ENCODE results near the gene FBXL17. TPM values are rescaled to one million over a fixed set of nuclear protein-coding genes. Genes with fewer than 3 reads are reported as not detected.

The FBXL17 gene
- total RNA-seq, 1 donor from 2014 or later = 8.2 TPM

DNA sequence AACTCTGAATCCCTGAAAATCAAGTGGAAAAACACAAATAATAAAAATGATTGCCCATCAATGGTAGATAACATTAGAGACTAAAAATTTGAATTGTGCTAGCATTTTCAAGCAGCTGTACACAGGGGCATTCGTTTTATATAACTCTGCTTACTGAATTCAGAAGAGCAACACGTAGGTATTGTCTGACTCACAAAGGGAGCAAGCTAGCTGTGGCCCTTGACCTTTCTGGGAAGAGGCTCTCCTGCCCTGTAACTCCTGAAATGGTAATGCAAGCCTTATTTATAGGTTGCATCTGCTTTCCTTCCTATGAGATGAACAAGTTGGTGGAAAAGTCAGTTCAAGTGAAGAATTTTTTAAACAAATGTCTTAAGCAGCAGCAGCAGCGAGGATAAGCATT lies 492.5 kb downstream of the FBXL17 start:
- intact Hi-C loops (cut with micrococcal nuclease) = no loop called here
- Mint-ChIP-seq H3K27ac (no peak overlapping the region), H3K9me3 (peaks cover 3% of the 10 kb centered on the region), H3K27me3 (ENCODE audit: insufficient read depth) (no peaks in the 10 kb centered on the region), H3K4me1 (ENCODE audit: low read depth) (peaks cover 20% of the 10 kb centered on the region), H3K4me3 (no peak overlapping the region), H3K36me3 (ENCODE audit: low read depth) (peaks cover 1% of the 10 kb centered on the region)
- no peak for DNase-seq (ENCODE audit: low spot score)

DNA sequence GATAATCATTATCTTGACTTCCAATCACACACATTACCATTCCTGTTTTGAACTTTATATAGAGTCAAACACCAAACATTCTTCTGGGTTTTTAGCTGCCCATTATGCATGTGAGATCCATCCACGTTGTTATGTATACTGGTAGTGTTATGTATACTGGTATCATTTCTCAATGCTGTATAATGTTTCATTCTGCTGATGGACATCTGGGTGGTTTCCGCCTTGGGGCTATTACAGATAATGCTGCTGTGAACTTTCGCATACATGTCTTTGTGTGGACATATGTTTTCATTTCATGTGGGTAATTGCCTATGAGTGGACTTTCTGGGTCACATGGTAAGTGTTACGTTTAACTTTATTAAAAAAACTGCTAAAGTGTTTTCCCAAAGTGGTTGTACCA lies 493.4 kb downstream of the FBXL17 start:
- Mint-ChIP-seq H3K4me3 (no peak overlapping the region), H3K9me3 (peaks cover 3% of the 10 kb centered on the region), H3K4me1 (ENCODE audit: low read depth) (peaks cover 20% of the 10 kb centered on the region), H3K27ac (no peak overlapping the region), H3K36me3 (ENCODE audit: low read depth) (peaks cover 1% of the 10 kb centered on the region), H3K27me3 (ENCODE audit: insufficient read depth) (no peaks in the 10 kb centered on the region)
- no peak for DNase-seq (ENCODE audit: low spot score)
- intact Hi-C loops (cut with micrococcal nuclease) = no loop called here

DNA sequence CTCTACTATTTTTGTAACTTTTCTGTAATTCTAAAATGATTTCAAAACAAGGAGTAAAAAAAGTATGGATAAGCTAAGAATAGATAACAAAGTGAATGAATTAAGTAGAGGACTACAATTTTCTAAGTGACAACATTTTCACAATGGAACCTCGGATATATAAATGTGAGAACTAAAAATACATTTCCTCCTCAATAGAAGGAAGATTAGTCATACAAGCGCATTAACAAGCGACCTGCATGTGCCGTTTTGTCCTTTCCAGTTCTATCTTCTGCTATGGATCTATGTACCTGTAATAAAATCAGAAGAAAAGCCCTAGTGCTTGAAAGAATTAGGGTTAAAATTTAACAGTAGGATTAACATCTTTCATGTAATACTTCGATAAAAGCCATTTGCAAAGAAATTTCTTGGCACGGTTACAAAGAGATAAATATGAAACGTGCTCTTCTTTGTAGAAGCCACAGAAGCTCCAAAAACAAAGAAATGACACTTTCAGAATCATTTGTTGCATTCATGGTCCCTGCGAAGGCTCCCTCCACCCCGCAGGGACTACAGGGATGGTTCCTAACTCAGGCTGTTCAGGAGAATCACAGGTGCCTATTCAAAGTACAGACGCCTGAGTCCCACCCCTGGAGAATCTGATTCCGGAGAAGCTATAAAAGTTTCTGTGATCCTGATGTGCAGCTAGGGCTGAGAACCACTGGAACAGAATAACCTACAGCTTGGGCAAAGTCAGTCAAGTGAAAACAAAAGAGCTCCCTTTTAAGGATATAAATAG lies 494.5 kb downstream of the FBXL17 start:
- peaks cover 1% of the 10 kb centered on the region for H3K36me3 Mint-ChIP-seq (ENCODE audit: low read depth)
- H3K27me3 Mint-ChIP-seq (ENCODE audit: insufficient read depth) = no peaks in the 10 kb centered on the region
- H3K4me1 Mint-ChIP-seq (ENCODE audit: low read depth) = peaks cover 20% of the 10 kb centered on the region
- intact Hi-C loops (cut with micrococcal nuclease) = no loop called here
- peaks cover 3% of the 10 kb centered on the region for H3K9me3 Mint-ChIP-seq
- no peak overlapping the region for H3K4me3 Mint-ChIP-seq
- no peak for DNase-seq (ENCODE audit: low spot score)
- H3K27ac Mint-ChIP-seq = no peak overlapping the region

DNA sequence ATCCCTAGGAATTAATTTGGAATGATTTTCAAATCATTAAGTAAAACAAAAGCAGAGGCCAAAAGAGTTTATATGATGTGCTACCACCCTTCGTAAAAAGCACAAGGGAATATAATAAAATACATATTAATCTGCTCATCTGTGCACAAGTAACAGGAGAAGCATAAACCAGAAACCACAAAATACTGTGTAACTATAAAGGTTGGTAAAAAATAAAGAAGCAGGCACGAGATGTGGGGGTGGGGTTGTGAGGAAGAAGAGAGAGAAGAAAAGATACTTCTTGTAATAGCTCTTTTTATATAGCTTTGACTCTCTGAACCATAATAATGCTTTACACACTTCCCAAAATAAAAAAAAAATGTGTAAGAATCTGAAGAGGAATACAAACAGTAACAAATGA lies 496.3 kb downstream of the FBXL17 start:
- no peak for DNase-seq (ENCODE audit: low spot score)
- Mint-ChIP-seq H3K27me3 (ENCODE audit: insufficient read depth) (no peaks in the 10 kb centered on the region), H3K4me3 (no peak overlapping the region), H3K9me3 (peaks cover 2% of the 10 kb centered on the region), H3K27ac (no peak overlapping the region), H3K4me1 (ENCODE audit: low read depth) (peaks cover 20% of the 10 kb centered on the region), H3K36me3 (ENCODE audit: low read depth) (peaks cover 1% of the 10 kb centered on the region)
- intact Hi-C loops (cut with micrococcal nuclease) = no loop called here

DNA sequence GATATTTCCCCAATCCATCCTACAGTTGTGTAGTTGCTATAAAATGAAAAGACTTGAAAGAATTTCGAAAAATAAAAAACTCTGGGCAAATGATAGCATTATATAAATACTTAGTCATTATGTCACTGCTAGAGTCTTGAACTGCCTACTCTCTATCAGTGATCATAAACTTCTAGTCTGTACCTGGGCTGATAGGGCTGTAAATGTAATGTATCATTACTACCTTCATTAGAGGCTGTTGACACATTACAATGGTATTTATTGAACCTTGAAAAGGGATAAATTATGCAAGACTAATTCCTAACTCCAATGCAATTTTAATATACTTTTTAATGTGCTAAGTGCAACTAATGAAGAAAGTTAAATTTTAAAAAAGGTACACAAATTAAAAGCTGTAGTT lies 497.0 kb downstream of the FBXL17 start:
- no peak overlapping the region for H3K4me3 Mint-ChIP-seq
- H3K27me3 Mint-ChIP-seq (ENCODE audit: insufficient read depth) = no peaks in the 10 kb centered on the region
- no peak for DNase-seq (ENCODE audit: low spot score)
- peaks cover 20% of the 10 kb centered on the region for H3K4me1 Mint-ChIP-seq (ENCODE audit: low read depth)
- no peaks in the 10 kb centered on the region for H3K36me3 Mint-ChIP-seq (ENCODE audit: low read depth)
- no peak overlapping the region for H3K27ac Mint-ChIP-seq
- intact Hi-C loops (cut with micrococcal nuclease) = no loop called here
- H3K9me3 Mint-ChIP-seq = no peaks in the 10 kb centered on the region

DNA sequence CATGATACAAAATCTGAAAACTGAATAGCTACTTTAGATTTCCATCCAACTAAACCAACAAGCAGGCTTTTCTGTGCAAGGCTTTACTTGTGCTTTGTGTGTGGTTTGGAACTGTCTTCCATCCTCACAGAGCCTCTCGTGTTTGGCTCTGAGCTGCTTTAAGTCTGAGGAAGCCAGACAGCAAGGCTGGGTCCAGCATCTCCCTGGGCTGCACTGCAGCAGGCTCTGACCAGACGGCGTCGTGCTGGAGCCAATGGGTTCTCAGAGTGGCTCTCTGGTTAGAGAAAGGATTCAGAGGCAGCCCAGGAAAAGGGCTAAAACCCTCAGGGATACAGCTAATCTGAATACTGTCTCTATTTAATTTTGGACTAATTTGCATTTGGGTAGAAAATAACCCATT lies 503.2 kb downstream of the FBXL17 start:
- no peaks in the 10 kb centered on the region for H3K9me3 Mint-ChIP-seq
- no peaks in the 10 kb centered on the region for H3K4me1 Mint-ChIP-seq (ENCODE audit: low read depth)
- H3K36me3 Mint-ChIP-seq (ENCODE audit: low read depth) = no peaks in the 10 kb centered on the region
- H3K27ac Mint-ChIP-seq = no peak overlapping the region
- no peak for DNase-seq (ENCODE audit: low spot score)
- intact Hi-C loops (cut with micrococcal nuclease) = no loop called here
- no peaks in the 10 kb centered on the region for H3K27me3 Mint-ChIP-seq (ENCODE audit: insufficient read depth)
- no peak overlapping the region for H3K4me3 Mint-ChIP-seq

DNA sequence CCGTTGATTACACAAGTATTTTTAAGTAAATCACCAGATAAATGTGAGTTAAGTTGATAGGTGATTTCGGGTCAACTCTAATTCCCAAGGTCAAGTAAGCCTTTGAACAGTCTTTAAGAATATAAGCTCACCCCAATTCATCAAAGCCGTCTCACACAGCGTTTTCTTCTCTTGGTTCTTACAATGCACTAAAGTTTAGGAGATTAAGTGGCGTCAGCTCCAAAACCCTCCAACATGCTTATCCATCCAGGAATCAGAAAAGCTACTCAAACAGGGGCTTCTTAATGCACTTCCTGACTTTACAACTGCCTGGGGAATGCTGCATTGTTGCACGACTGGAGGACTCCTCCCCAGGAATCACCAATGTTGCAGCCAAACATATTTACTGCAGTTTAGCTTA lies 505.0 kb downstream of the FBXL17 start:
- H3K9me3 Mint-ChIP-seq = no peaks in the 10 kb centered on the region
- no peak overlapping the region for H3K4me3 Mint-ChIP-seq
- no peaks in the 10 kb centered on the region for H3K36me3 Mint-ChIP-seq (ENCODE audit: low read depth)
- H3K27ac Mint-ChIP-seq = no peak overlapping the region
- intact Hi-C loops (cut with micrococcal nuclease) = no loop called here
- H3K27me3 Mint-ChIP-seq (ENCODE audit: insufficient read depth) = no peaks in the 10 kb centered on the region
- DNase-seq (ENCODE audit: low spot score) = no peak
- no peaks in the 10 kb centered on the region for H3K4me1 Mint-ChIP-seq (ENCODE audit: low read depth)

DNA sequence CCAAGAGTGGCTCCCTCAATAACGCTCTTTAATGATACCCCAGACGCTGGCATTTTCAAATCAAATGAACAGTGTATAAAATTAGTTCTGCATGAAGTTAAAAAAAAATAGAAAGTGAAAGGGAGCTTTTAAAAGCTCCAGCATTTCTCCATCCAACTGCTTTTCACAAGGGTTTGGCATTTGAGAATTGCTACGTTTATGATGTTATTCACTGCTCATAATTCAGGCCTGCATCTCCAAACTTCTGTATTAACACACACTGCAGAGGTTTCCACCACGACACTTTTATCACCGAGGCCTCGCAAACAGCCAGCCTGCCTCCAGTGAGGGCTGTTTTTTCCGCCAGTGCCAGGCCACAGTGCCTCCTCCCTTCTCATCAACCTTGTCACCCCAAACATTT lies 505.6 kb downstream of the FBXL17 start:
- no peaks in the 10 kb centered on the region for H3K27me3 Mint-ChIP-seq (ENCODE audit: insufficient read depth)
- H3K27ac Mint-ChIP-seq = no peak overlapping the region
- H3K4me1 Mint-ChIP-seq (ENCODE audit: low read depth) = no peaks in the 10 kb centered on the region
- H3K4me3 Mint-ChIP-seq = no peak overlapping the region
- no peaks in the 10 kb centered on the region for H3K36me3 Mint-ChIP-seq (ENCODE audit: low read depth)
- intact Hi-C loops (cut with micrococcal nuclease) = no loop called here
- no peak for DNase-seq (ENCODE audit: low spot score)
- H3K9me3 Mint-ChIP-seq = no peaks in the 10 kb centered on the region

DNA sequence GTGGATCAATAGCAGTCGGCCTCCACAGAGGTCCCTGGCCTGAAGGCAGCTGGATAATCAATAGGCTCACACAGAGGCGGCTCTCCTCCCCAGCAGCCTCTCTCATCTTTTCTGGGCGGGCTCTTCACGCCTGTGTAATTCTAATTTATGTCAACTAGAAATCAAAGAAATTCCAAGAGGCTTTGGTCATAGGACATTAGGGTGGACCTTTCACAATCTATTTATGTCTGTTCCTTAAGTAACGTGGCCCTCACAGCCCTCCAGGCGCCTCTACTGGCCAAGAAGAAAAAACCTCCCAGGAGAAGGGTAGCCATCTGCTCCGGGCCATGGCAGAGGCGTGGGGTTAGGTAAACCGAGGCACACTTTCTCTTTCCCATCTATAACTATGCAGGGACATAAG lies 506.1 kb downstream of the FBXL17 start:
- Mint-ChIP-seq H3K36me3 (ENCODE audit: low read depth) (no peaks in the 10 kb centered on the region), H3K27ac (no peak overlapping the region)

DNA sequence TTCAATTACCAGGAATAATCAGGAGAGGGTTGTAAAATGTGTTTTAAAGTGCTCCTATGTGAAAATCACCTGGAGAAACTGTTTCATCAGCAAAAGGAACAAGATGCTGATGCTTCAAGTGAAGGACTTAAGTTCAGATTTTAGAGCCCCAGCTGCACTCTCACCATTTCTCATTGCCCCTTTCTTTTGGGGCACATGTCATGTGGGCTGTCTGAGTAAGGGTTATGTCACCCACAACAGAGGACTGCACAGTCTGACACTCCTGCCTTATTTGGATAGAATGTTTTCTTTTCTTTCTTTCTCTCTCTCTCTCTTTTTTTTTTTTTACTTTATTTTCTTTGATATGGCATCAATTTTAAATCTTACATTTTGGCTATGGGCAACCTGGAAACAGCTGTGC lies 507.1 kb downstream of the FBXL17 start:
- no peaks in the 10 kb centered on the region for H3K36me3 Mint-ChIP-seq (ENCODE audit: low read depth)
- intact Hi-C loops (cut with micrococcal nuclease) = no loop called here
- H3K4me3 Mint-ChIP-seq = no peak overlapping the region
- no peaks in the 10 kb centered on the region for H3K9me3 Mint-ChIP-seq
- DNase-seq (ENCODE audit: low spot score) = no peak
- no peak overlapping the region for H3K27ac Mint-ChIP-seq
- no peaks in the 10 kb centered on the region for H3K4me1 Mint-ChIP-seq (ENCODE audit: low read depth)
- H3K27me3 Mint-ChIP-seq (ENCODE audit: insufficient read depth) = no peaks in the 10 kb centered on the region

More for the DNA sequence above, 506.1 kb downstream of the FBXL17 start:
- intact Hi-C loops (cut with micrococcal nuclease) = no loop called here
- no peaks in the 10 kb centered on the region for H3K27me3 Mint-ChIP-seq (ENCODE audit: insufficient read depth)
- no peaks in the 10 kb centered on the region for H3K9me3 Mint-ChIP-seq
- no peak for DNase-seq (ENCODE audit: low spot score)
- H3K4me3 Mint-ChIP-seq = no peak overlapping the region
- H3K4me1 Mint-ChIP-seq (ENCODE audit: low read depth) = no peaks in the 10 kb centered on the region

DNA sequence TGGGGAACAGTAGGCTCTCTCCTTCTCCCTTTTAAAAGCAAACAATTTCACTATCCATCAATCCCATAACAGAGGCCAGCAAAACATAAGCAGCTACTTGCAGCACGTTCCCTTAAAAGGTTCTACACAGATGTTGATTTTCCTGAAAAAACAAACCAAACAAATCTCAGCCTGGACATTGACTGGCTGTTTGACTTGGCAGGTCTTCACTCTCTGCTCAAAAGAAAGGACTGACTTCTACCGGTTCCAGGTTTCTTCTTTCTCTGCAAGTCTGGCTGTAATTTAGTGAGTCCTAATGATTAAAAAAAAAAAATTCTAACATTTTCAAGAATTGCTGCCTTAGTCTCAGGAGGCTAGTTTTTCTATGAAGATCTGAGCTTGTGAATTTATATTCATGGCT lies 508.0 kb downstream of the FBXL17 start:
- no peak for DNase-seq (ENCODE audit: low spot score)
- H3K36me3 Mint-ChIP-seq (ENCODE audit: low read depth) = no peaks in the 10 kb centered on the region
- H3K27ac Mint-ChIP-seq = no peak overlapping the region

DNA sequence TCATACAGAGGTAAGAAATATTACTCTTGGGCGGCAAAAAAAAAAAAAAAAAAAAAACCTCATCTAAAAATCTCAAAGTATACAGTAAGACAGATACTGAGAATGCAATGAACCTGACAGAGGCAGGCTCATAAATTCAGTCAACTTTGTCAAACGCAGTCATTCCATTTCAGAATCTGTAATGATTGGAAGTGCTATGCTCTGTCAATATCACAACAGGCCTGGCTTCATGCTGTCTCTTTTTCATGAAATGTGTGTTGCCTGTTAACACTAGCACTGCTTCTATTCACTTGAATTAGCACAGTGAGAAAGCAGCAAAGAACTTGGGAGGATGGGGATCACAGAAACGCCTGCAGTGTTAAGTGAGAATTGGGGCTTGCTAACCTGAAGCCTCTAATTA lies 510.9 kb downstream of the FBXL17 start:
- Mint-ChIP-seq H3K4me3 (no peak overlapping the region), H3K9me3 (no peaks in the 10 kb centered on the region), H3K27me3 (ENCODE audit: insufficient read depth) (no peaks in the 10 kb centered on the region), H3K36me3 (ENCODE audit: low read depth) (no peaks in the 10 kb centered on the region), H3K27ac (no peak overlapping the region), H3K4me1 (ENCODE audit: low read depth) (no peaks in the 10 kb centered on the region)
- intact Hi-C loops (cut with micrococcal nuclease) = no loop called here
- DNase-seq (ENCODE audit: low spot score) = no peak

More for the DNA sequence above, 508.0 kb downstream of the FBXL17 start:
- intact Hi-C loops (cut with micrococcal nuclease) = no loop called here
- no peak overlapping the region for H3K4me3 Mint-ChIP-seq
- H3K9me3 Mint-ChIP-seq = no peaks in the 10 kb centered on the region
- H3K4me1 Mint-ChIP-seq (ENCODE audit: low read depth) = no peaks in the 10 kb centered on the region
- no peaks in the 10 kb centered on the region for H3K27me3 Mint-ChIP-seq (ENCODE audit: insufficient read depth)

DNA sequence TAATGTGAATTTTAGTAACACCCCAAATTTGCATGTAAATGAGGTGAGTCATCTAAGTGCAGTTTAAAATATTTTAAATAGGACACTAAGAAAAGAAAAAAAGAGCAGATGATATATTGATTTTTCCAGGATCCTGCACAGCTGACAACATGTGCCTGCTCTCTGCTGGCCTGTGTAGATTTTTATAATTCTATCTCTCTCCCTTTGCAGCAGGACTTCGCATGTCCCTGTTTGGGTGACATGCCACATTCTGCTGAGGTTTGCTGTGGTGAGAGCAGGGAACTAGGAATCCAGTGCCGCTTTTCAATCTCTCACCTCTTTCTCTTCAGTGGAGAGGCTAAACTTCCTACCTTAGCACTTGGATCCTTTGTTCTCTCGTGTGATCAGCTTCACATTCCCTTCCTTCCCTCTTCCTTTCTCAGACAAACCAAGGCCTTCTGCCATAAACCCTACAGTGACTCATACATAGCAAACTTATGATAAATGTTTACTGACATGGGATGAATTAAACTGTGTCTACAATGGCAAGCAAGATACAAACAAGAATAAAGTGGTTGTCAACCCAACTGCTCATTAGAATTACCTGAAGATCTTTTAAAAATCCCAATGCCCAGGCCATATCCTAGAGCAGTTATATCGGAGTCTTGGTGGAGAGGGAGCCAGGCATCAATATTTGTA lies 512.3 kb downstream of the FBXL17 start:
- H3K27me3 Mint-ChIP-seq (ENCODE audit: insufficient read depth) = no peaks in the 10 kb centered on the region
- DNase-seq (ENCODE audit: low spot score) = no peak
- H3K4me1 Mint-ChIP-seq (ENCODE audit: low read depth) = no peaks in the 10 kb centered on the region
- no peak overlapping the region for H3K27ac Mint-ChIP-seq
- peaks cover 4% of the 10 kb centered on the region for H3K9me3 Mint-ChIP-seq
- no peak overlapping the region for H3K4me3 Mint-ChIP-seq
- no peaks in the 10 kb centered on the region for H3K36me3 Mint-ChIP-seq (ENCODE audit: low read depth)
- intact Hi-C loops (cut with micrococcal nuclease) = no loop called here
